NCI-H1436 (cell line): ENCODE data around the gene FAM131B.

Experiments used
- DNase-seq: peaks from one replicate; lab custom pipeline; 2025; lab: John Stamatoyannopoulos, UW

FAM131B gene

GRCh38 chr7:143382791-143383641 lies 20.5 kb upstream of the FAM131B start:
- no peak for DNase-seq

GRCh38 chr7:143382126-143382790 lies 19.7 kb upstream of the FAM131B start:
- DNase-seq = no peak

GRCh38 chr7:143381427-143382125 lies 19.1 kb upstream of the FAM131B start:
- DNase-seq = no peak

GRCh38 chr7:143380646-143381426 lies 18.3 kb upstream of the FAM131B start, which contains the start of gene ZYX:
ZYX (plus strand) TSS chr7:143381345; CDS start chr7:143381572, 227 bp downstream.
- DNase-seq = peak; percentile 45

- DNase-seq = peak; percentile 49
Measured at GRCh38 chr7:143380260-143380645, 17.7 kb upstream of the FAM131B start.

GRCh38 chr7:143379611-143380259 lies 17.2 kb upstream of the FAM131B start:
- DNase-seq = no peak

GRCh38 chr7:143376396-143376795 lies 13.9 kb upstream of the FAM131B start:
- no peak for DNase-seq

GRCh38 chr7:143375298-143376034 lies 13.0 kb upstream of the FAM131B start:
- DNase-seq = no peak

- no peak for DNase-seq
Measured at GRCh38 chr7:143374561-143374960, 12.0 kb upstream of the FAM131B start.

GRCh38 chr7:143373255-143373794 lies 10.8 kb upstream of the FAM131B start:
- no peak for DNase-seq

GRCh38 chr7:143372070-143372469 lies 9.6 kb upstream of the FAM131B start:
- DNase-seq = no peak

- DNase-seq = no peak
Measured at GRCh38 chr7:143369678-143370651, 7.5 kb upstream of the FAM131B start.

GRCh38 chr7:143368387-143368786 lies 5.9 kb upstream of the FAM131B start:
- no peak for DNase-seq

GRCh38 chr7:143367972-143368371 lies 5.5 kb upstream of the FAM131B start:
- no peak for DNase-seq

- no peak for DNase-seq
Measured at GRCh38 chr7:143363016-143363937, 764 bp upstream of the FAM131B start.

GRCh38 chr7:143361552-143362130 lies 872 bp downstream of the FAM131B start:
- DNase-seq = no peak

GRCh38 chr7:143360788-143361551 lies 1.5 kb downstream of the FAM131B start:
- no peak for DNase-seq
